Thoracic aorta (tissue), 2 donors: ENCODE measurements around the gene SLC31A2. TPM values are rescaled to one million over a fixed set of nuclear protein-coding genes. Genes with fewer than 3 reads are reported as not detected.
"Not testable (repeated sequence)": the region's sequence is repeated elsewhere in the genome, so short reads cannot be mapped to it uniquely, and the experiment has no call there.

Source experiments
- ATAC-seq: fragments of 150-250 bp; one replicate; pipeline ENCODE4 v1.8.0; 2017; ENCODE audit warnings: low read depth; ENCODE audit not compliant: insufficient number of reproducible peaks, low FRiP score
- DNase-seq: peaks from one replicate; pipeline ENCODE4 v3.0.0-alpha.2; 2020; ENCODE audit warnings: low spot score
- H3K27ac ChIP-seq, 2 donors: fragments of 200-600 bp; sonication (generic); 1 replicate in 1 of 2; 2 replicates in 1 of 2; pipeline ENCODE4 v1.5.1; 2016; ENCODE audit warnings: mild to moderate bottlenecking in 2 of 2, moderate library complexity in 2 of 2
- H3K27me3 ChIP-seq: fragments of 200-600 bp; sonication (generic); replicated peaks from 2 replicates; pipeline ENCODE4 v1.6.0; 2016; ENCODE audit warnings: mild to moderate bottlenecking; ENCODE audit not compliant: insufficient read depth
- H3K36me3 ChIP-seq: fragments of 200-600 bp; sonication (generic); one replicate; pipeline ENCODE4 v1.5.1; 2016
- H3K4me1 ChIP-seq, 2 donors: fragments of 200-600 bp; sonication (generic); 1 replicate in 1 of 2; 2 replicates in 1 of 2; pipeline versions ENCODE4 v1.5.1 to v1.6.0; 2016; ENCODE audit warnings: low read depth in 2 of 2, mild to moderate bottlenecking in 1 of 2; ENCODE audit not compliant: control insufficient read depth in 1 of 2
- H3K4me3 ChIP-seq: fragments of 200-600 bp; sonication (generic); 2 replicates; pipeline ENCODE4 v1.5.1; 2016; ENCODE audit warnings: mild to moderate bottlenecking
- H3K9me3 ChIP-seq: fragments of 200-600 bp; sonication (generic); 2 replicates; pipeline ENCODE4 v1.5.1; 2016
- CTCF ChIP-seq: fragments of 200-600 bp; sonication (generic); IDR thresholded peaks from one replicate; pipeline ENCODE4 v1.5.1; 2019; ENCODE audit warnings: antibody characterized with exemption
- total RNA-seq, 2 donors: library from RNA; depleted of rRNA; stranded (reverse); fragments of >200 nt; gene quantifications; one replicate each; pipeline versions ENCODE4 v1.1.0 to v1.2.3, GENCODE V29; 2016

Gene SLC31A2
- total RNA-seq, 2 donors from 2014 or later: 15.2 to 17.2 TPM

DNA sequence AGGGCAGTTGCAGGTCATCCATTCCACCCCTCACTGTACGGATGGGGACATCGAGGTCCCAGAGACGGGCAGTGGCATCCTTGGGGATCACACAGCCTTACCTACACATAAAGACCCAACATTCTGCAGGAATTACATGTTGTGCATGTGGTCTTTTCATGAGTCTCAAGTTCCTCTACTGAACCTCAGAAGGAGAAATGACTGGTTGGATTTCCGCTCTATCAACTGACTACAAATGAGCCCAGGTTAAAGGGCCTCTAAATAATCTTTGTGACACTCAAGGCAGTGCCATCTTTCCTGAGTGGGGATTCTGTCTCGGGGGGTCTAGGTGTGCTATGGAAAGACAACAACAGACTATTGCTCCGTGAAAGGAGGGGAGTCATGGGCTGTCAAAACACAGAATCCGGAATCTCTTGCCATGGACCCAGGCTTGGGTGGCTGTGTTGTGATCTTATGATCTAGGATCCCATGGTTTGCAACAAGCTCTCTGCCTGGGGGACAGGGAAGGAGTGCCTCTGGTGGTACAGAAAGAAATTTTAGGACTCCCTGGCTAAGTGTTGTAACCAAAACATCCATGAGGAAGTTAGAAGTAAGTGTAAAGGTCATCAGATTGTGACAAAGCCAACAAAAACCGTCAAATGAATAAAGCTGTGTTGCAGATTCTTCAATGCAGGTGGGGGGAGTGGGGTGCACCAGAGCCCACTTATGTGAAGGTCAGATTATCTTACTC is 1.9 kb upstream of the SLC31A2 start:
- ATAC-seq (no peak), DNase-seq (no peak)
- TF ChIP-seq CTCF: no peak
- H3K4me1 ChIP-seq: peaks cover 4 to 21% of the 10 kb centered on the region in 2 donors
- no peak overlapping the region for H3K27ac ChIP-seq
- no peaks in the 10 kb centered on the region for H3K36me3 ChIP-seq
- no peaks in the 10 kb centered on the region for H3K9me3 ChIP-seq
- no peaks in the 10 kb centered on the region for H3K27me3 ChIP-seq
- H3K4me3 ChIP-seq: no peak overlapping the region

GRCh38 chr9:113149561-113149960 is 1.2 kb upstream of the SLC31A2 start:
- H3K27me3 ChIP-seq, H3K4me3 ChIP-seq, H3K9me3 ChIP-seq, H3K36me3 ChIP-seq, DNase-seq, ATAC-seq, H3K27ac ChIP-seq: not testable (repeated sequence)
- H3K4me1 ChIP-seq: peaks cover 4 to 26% of the 10 kb centered on the region in 2 donors

DNA sequence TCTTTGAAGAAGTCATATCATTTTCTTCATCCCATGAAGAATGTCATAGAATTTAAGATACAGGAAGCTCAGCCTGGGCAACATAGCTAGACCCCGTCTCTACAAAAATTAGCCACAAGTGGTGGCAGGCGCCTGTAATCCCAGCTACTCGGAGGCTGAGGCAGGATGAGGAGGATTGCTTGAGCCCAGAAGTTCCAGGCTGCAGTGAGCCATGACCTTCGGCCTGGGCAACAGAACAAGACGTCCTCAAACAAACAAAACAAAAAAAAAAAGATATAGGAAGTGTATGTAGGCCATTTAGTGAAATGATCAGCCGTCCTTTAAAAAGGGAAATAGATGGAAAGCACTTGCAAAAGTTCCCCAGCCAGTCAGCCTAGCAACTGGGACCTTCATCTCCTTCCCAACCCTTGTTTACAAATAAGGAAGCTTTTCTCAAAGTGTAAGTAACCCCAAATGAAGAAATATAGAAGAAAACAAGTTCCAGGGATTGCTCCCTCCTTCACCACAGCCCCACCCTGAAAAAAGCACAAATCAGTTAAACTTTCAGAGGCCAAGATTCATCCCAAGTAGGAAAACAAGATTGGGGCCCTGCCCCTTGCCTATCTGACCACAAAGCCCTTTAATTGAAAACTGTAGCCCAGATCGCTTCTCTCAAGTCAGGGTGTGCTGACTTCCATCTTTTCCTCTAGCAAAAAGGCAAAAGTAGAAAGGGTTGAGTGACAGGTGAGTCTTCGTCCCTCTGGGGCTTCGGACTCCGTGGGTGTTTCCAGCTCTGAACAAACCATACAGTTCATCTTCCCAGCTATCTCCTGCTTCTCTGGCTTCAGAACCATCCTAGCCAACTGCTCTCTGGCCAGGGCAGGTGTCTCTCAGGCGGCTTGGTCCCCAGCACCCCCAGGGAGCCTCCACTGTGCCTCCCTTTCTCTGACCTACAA is 1.2 kb downstream of the SLC31A2 start:
- H3K36me3 ChIP-seq: no peaks in the 10 kb centered on the region
- H3K4me3 ChIP-seq: peak overlapping the region; percentile 97
- ATAC-seq: no peak
- no peak for TF ChIP-seq CTCF
- H3K4me1 ChIP-seq: peaks cover 4 to 27% of the 10 kb centered on the region in 2 donors
- peak overlapping the region; percentile 34 to 75 for H3K27ac ChIP-seq
- no peak for DNase-seq
- no peaks in the 10 kb centered on the region for H3K27me3 ChIP-seq
- H3K9me3 ChIP-seq: no peaks in the 10 kb centered on the region

DNA sequence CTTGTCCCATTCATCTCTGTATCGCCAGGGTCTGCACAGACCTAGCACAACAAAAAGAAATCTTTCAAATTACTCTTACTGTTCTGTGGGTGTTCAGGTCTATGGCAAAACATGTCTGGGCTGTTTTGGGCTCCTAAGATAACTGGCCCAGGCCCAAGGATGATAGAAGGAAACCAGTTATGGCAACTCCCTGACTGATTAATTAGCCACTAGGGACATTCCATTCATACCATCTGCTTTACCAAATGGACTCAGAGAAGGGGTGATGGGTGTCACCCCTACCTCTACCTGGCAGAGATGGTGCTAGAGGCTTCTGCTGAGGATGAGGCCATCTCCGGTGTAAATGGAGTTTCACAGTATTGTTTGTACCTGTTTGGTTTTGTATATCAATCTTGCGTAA is 1.9 kb downstream of the SLC31A2 start:
- Histone ChIP-seq H3K4me3 (peak overlapping the region; percentile 97), H3K4me1 (peaks cover 4 to 27% of the 10 kb centered on the region in 2 donors), H3K9me3 (no peaks in the 10 kb centered on the region), H3K27me3 (no peaks in the 10 kb centered on the region), H3K27ac (peak overlapping the region in 1 of 2 donors; percentile 75), H3K36me3 (no peaks in the 10 kb centered on the region)
- TF ChIP-seq CTCF: no peak
- ATAC-seq (no peak), DNase-seq (no peak)

GRCh38 chr9:113153599-113153998 is 2.8 kb downstream of the SLC31A2 start:
- no peak for ATAC-seq
- Histone ChIP-seq H3K9me3 (no peaks in the 10 kb centered on the region), H3K36me3 (peaks cover 4% of the 10 kb centered on the region), H3K27ac (no peak overlapping the region), H3K4me3 (no peak overlapping the region), H3K27me3 (no peaks in the 10 kb centered on the region), H3K4me1 (peaks cover 4 to 27% of the 10 kb centered on the region in 2 donors)
- no peak for DNase-seq
- no peak for TF ChIP-seq CTCF
